Panc1 (cell line): ENCODE data around the gene RFX5. TPM values are rescaled to one million over a fixed set of nuclear protein-coding genes. Genes with fewer than 3 reads are reported as not detected.

Source experiments
- ATAC-seq: fragments of 200-7000 bp; cut with Tn5 transposase; 2 replicates; pipeline ENCODE4 v1.9.1; 2020; ENCODE audit warnings: mild to moderate bottlenecking, moderate library complexity
- BruUV-seq: library from RNA; stranded (reverse); fragments of 400-500 nt; replicated peaks from 2 replicates; lab custom pipeline; 2021; lab: Mats Ljungman, UMichigan
- CTCF ChIA-PET: fragments of 300-600 bp; sonication (Branson Sonifier 250); formaldehyde crosslinking; loops from one replicate; lab custom pipeline; 2022; ENCODE audit warnings: antibody characterized with exemption; lab: Charles Lee
- POLR2A ChIA-PET: fragments of 300-600 bp; sonication (Branson Sonifier 250); formaldehyde crosslinking; loops from one replicate; lab custom pipeline; 2022; ENCODE audit warnings: antibody characterized with exemption; lab: Charles Lee
- DNase-seq: peaks from one replicate; pipeline ENCODE4 v3.0.0-alpha.2; 2010; ENCODE audit warnings: low read depth, low spot score
- H3K27ac ChIP-seq: 2 replicates; pipeline ENCODE4 v1.5.1; 2011; ENCODE audit warnings: mild to moderate bottlenecking, low read length, inconsistent platforms
- H3K27me3 ChIP-seq: fragments of 200-500 bp; sonication (Bioruptor generic); 2 replicates; pipeline ENCODE4 v1.6.0; 2014; ENCODE audit warnings: low read length, inconsistent platforms; ENCODE audit not compliant: control insufficient read depth, insufficient read depth
- H3K36me3 ChIP-seq: fragments of 200-500 bp; sonication (Bioruptor generic); 2 replicates; pipeline ENCODE4 v1.5.1; 2014; ENCODE audit warnings: inconsistent platforms, mild to moderate bottlenecking, low read length, moderate library complexity; ENCODE audit not compliant: control insufficient read depth, insufficient read depth
- H3K4me1 ChIP-seq: 2 replicates; pipeline ENCODE4 v1.5.1; 2011; ENCODE audit warnings: inconsistent platforms, mild to moderate bottlenecking, low read length, moderate library complexity; ENCODE audit not compliant: control insufficient read depth, insufficient read depth
- H3K4me3 ChIP-seq, 2 experiments: 2 replicates each; pipeline ENCODE4 v1.5.1; 2011 to 2012; ENCODE audit warnings: low read depth in 2 of 2, low read length in 2 of 2, mild to moderate bottlenecking in 2 of 2, inconsistent platforms in 1 of 2, moderate library complexity in 1 of 2
- H3K9me3 ChIP-seq: fragments of 200-500 bp; sonication (Bioruptor generic); 2 replicates; pipeline ENCODE4 v1.5.1; 2014; ENCODE audit warnings: low read depth, mild to moderate bottlenecking, inconsistent platforms, low read length, moderate library complexity; ENCODE audit not compliant: control insufficient read depth, insufficient read depth
- POLR2AphosphoS5 ChIP-seq: IDR thresholded peaks from 2 replicates; pipeline ENCODE4 v1.6.1; 2012; ENCODE audit warnings: mild to moderate bottlenecking, low read depth, low read length, moderate library complexity
- SIN3A ChIP-seq: IDR thresholded peaks from 2 replicates; pipeline ENCODE4 v1.6.1; 2012; ENCODE audit warnings: low read depth, mild to moderate bottlenecking, low read length, moderate library complexity, borderline replicate concordance; ENCODE audit not compliant: insufficient read depth
- TCF7L2 ChIP-seq: IDR thresholded peaks from 2 replicates; pipeline ENCODE4 v1.6.1; 2011; ENCODE audit warnings: mild to moderate bottlenecking, low read depth, low read length, inconsistent platforms
- in situ Hi-C: cut with HindIII; loops from 2 replicates; pipeline ENCODE4 v1.10.0; 2016; ENCODE audit warnings: low sequenced_read_pairs, low pct_unique_long_range_greater_than_20kb
- intact Hi-C: fragments of 100-400 bp; cut with micrococcal nuclease; formaldehyde crosslinking; loops from one replicate; pipeline ENCODE4 v1.10.0; 2022; ENCODE audit not compliant: unreplicated experiment
- total RNA-seq: library from RNA; stranded (reverse); gene quantifications from one replicate; pipeline ENCODE4 v1.2.1, GENCODE V29; 2021; ENCODE audit not compliant: unreplicated experiment
- TF ChIP-seq, protein P1 (sequence below), 2 experiments: IDR thresholded peaks; 2 replicates each; pipeline ENCODE4 v1.6.1; 2011 to 2012; ENCODE audit warnings: low read depth in 2 of 2, control low read depth in 1 of 2, low read length in 1 of 2, mild to moderate bottlenecking in 1 of 2, moderate library complexity in 1 of 2; ENCODE audit not compliant: insufficient read depth in 1 of 2
- TF ChIP-seq, protein P2 (sequence below): fragments of 450-650 bp; IDR thresholded peaks from 2 replicates; pipeline ENCODE4 v1.5.1; 2017; ENCODE audit warnings: mild to moderate bottlenecking

The RFX5 gene
- total RNA-seq, 1 experiment from 2014 or later: 75.5 TPM

DNA sequence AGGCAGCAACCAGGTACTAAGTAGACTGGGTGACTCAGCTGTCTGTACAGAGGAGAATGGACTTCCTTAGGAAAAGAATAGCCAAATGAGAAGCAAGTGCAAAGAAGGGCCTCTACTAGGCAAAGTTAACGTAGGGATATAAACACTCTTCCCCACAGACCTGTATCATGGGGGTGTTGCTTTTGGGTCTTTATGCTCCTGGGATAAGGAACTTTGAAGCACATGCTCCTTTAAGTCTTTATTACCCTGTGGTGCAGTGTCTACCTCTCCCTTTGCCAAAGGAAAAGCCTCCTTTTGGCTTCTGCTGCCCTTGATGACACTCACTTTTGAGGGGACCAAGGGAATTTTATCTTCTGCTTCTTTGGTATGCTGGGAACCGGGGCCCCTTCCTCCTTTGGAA lies 5.0 kb downstream of the RFX5 start:
- H3K27ac ChIP-seq: no peak overlapping the region
- H3K4me1 ChIP-seq: peaks cover 13% of the 10 kb centered on the region
- no peak for TF ChIP-seq SIN3A
- TF ChIP-seq, protein P1, sequence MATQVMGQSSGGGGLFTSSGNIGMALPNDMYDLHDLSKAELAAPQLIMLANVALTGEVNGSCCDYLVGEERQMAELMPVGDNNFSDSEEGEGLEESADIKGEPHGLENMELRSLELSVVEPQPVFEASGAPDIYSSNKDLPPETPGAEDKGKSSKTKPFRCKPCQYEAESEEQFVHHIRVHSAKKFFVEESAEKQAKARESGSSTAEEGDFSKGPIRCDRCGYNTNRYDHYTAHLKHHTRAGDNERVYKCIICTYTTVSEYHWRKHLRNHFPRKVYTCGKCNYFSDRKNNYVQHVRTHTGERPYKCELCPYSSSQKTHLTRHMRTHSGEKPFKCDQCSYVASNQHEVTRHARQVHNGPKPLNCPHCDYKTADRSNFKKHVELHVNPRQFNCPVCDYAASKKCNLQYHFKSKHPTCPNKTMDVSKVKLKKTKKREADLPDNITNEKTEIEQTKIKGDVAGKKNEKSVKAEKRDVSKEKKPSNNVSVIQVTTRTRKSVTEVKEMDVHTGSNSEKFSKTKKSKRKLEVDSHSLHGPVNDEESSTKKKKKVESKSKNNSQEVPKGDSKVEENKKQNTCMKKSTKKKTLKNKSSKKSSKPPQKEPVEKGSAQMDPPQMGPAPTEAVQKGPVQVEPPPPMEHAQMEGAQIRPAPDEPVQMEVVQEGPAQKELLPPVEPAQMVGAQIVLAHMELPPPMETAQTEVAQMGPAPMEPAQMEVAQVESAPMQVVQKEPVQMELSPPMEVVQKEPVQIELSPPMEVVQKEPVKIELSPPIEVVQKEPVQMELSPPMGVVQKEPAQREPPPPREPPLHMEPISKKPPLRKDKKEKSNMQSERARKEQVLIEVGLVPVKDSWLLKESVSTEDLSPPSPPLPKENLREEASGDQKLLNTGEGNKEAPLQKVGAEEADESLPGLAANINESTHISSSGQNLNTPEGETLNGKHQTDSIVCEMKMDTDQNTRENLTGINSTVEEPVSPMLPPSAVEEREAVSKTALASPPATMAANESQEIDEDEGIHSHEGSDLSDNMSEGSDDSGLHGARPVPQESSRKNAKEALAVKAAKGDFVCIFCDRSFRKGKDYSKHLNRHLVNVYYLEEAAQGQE (IDR thresholded peaks at IDR 0.05; ENCODE audit: insufficient read depth in 1 of 2, low read depth in 2 of 2, low read length in 1 of 2): no peak
- no peak for TF ChIP-seq POLR2AphosphoS5
- POLR2A ChIA-PET: no interaction called here
- H3K36me3 ChIP-seq: peaks cover 8% of the 10 kb centered on the region
- TSS peak; percentile 18 for BruUV-seq
- no peak for ATAC-seq
- intact Hi-C loops: no loop called here
- H3K4me3 ChIP-seq: no peak overlapping the region
- no peak for DNase-seq
- in situ Hi-C loops: no loop called here
- no peaks in the 10 kb centered on the region for H3K9me3 ChIP-seq
- no peaks in the 10 kb centered on the region for H3K27me3 ChIP-seq
- CTCF ChIA-PET: interaction anchor here (2.1 kb wide), 1 partner anchor 41 kb away, joined by 28 read pairs; no protein-coding TSS in a partner anchor

DNA sequence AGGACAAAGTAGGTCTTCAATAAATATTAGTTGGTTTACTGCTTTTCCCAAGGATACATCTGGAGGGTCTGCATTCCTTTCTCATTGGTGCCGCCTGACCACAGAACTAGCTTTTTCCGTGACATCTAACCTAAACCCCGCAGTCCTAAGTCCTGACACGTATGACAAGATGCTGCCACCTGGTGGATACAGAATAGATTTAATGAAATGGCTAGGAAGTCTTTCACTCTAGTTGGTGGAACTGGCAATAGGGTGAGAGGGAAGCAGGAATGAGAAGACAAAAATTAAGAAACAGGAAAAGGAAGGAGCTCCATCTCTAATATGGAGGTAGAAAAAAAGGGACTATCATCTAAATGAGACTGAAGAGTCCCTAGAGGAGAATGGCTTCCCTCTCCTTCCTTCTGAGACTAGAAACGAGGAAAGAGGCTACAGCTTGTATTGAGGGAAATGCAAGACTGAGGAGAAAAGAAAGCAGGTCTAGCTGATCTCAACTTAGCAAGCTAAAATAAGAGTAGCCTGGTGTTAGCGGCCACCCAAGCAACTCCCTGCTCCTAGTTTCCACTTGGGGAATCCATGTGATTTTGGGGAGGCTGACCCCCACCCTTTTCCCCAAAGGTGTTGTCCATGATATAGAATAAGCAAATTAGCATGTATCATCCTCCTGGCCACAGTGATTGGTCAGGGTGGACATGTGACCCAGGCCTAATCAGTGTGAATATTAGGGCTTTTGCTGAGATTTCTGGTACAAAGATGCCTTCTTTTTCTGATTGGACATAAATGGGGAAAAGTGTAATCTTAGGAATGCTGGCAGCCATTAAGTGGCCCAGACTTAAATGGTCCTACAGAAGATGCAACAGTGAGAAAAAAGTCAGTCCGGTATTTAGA lies 5.9 kb downstream of the RFX5 start:
- intact Hi-C loops (loop anchor here (1.0 kb wide), 1 partner anchor 40 kb away; no protein-coding TSS in a partner anchor), in situ Hi-C loops (no loop called here)
- ATAC-seq (peak; percentile 96), DNase-seq (peak; percentile 66)
- H3K4me1 ChIP-seq: peaks cover 10% of the 10 kb centered on the region
- no peak for TF ChIP-seq SIN3A
- no peak for TF ChIP-seq POLR2AphosphoS5
- no peak for TF ChIP-seq TCF7L2
- TF ChIP-seq, protein P2, sequence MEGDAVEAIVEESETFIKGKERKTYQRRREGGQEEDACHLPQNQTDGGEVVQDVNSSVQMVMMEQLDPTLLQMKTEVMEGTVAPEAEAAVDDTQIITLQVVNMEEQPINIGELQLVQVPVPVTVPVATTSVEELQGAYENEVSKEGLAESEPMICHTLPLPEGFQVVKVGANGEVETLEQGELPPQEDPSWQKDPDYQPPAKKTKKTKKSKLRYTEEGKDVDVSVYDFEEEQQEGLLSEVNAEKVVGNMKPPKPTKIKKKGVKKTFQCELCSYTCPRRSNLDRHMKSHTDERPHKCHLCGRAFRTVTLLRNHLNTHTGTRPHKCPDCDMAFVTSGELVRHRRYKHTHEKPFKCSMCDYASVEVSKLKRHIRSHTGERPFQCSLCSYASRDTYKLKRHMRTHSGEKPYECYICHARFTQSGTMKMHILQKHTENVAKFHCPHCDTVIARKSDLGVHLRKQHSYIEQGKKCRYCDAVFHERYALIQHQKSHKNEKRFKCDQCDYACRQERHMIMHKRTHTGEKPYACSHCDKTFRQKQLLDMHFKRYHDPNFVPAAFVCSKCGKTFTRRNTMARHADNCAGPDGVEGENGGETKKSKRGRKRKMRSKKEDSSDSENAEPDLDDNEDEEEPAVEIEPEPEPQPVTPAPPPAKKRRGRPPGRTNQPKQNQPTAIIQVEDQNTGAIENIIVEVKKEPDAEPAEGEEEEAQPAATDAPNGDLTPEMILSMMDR: peak; percentile 83
- TF ChIP-seq, protein P1 (IDR thresholded peaks at IDR 0.05; ENCODE audit: insufficient read depth in 1 of 2, low read depth in 2 of 2, low read length in 1 of 2): no peak
- peaks cover 8% of the 10 kb centered on the region for H3K36me3 ChIP-seq
- no TSS peak for BruUV-seq
- no peaks in the 10 kb centered on the region for H3K9me3 ChIP-seq
- ChIA-PET POLR2A (interaction anchor here (0.5 to 1.1 kb wide), 3 partner anchors 31 to 47 kb away, joined by 3 to 5 read pairs (median 4); no protein-coding TSS in a partner anchor), CTCF (interaction anchor here (0.6 to 2.1 kb wide), 6 partner anchors 14 to 249 kb away, joined by 3 to 28 read pairs (median 7); partner anchors contain the start of genes PI4KB and PSMD4)
- H3K27me3 ChIP-seq: no peaks in the 10 kb centered on the region
- peak overlapping the region; percentile 31; the same call in 1 of the 2 replicates for H3K27ac ChIP-seq
- H3K4me3 ChIP-seq: no peak overlapping the region
